ENCODE results near the gene ZNF416.

The ZNF416 gene

GRCh38 chr19:57558525-57558924 lies 20.2 kb downstream of the ZNF416 start:
- DNase-seq = no peak

GRCh38 chr19:57557659-57558058 lies 21.1 kb downstream of the ZNF416 start:
- DNase-seq = no peak

DNA sequence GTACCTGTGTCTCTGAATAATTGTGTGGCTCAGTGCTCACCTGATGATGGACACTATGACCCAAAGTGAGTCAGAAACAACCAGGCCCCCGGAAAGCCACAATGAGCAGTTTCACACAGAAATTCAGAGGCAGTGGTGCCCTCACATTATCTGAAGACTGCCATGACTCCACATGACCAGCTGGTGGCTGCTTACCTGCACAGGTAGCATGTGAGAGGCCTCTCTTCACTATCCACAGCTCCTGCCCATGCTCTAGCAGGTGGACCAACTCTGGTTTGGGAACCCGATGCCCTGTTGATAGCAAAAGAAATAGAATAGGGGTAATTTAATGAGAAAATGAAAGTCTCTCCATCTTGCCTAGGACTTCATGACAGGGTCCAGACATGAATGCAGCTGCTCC lies 26.3 kb downstream of the ZNF416 start:
- DNase-seq = no peak

GRCh38 chr19:57546513-57546912 lies 32.2 kb downstream of the ZNF416 start:
- no peak for DNase-seq

DNA sequence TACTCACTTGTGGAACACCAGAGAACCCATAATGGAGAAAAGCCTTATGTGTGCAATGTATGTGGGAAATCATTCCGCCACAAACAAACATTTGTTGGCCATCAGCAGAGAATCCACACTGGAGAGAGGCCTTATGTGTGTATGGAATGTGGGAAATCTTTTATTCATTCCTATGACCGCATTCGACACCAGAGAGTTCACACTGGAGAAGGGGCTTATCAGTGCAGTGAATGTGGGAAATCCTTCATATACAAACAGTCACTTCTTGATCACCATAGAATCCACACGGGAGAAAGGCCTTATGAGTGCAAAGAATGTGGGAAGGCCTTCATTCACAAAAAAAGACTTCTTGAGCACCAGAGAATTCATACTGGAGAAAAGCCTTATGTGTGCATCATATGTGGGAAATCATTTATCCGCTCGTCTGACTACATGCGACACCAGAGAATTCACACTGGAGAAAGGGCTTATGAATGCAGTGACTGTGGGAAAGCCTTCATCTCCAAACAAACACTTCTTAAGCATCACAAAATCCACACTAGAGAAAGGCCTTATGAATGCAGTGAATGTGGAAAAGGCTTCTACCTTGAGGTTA lies 40.7 kb downstream of the ZNF416 start:
- DNase-seq = no peak

DNA sequence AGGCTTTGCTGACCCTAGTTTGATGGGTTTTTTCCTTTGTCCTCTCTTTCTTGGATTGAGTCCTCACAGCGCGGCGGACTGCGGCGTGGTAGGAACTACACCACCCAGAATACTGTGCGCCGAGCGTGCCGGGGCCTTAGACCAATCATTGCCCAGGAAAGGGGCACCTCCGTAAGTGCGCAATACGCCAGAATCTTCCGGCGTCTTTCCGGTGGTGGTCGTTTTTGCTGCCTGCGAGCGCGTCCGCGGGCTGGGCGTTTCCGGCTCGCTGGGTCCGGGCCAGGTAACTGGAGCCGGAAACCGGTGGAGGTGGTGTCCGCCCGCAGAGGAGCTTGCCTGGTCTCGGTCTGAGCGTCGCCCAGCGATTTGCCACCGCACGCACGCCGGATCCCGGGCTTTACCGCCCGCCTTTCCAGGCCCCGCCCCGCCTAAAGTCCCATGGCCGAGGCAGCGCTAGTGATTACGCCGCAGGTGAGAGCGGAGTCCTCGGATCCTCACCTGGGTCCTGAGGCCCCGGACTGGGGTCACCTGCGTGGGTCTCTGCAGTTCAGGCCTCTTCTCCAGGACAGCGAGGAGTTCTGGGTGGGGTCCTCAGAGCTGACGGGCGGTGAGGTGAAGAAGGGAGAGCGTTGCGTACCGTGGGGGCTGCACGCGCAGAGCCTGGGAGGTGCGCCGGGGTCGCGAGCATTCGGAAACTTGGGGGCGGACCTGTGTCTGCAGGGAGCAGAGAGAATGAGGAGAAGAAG lies 51.4 kb downstream of the ZNF416 start, which contains the start of gene ZNF549:
ZNF549 (plus strand) TSS at position 221 of the 746 bp plus-strand sequence; CDS start at position 439, 218 bp downstream.
- DNase-seq = peak; percentile 75 to 81
